ENCODE measurements around the gene TRPV2.

DNA sequence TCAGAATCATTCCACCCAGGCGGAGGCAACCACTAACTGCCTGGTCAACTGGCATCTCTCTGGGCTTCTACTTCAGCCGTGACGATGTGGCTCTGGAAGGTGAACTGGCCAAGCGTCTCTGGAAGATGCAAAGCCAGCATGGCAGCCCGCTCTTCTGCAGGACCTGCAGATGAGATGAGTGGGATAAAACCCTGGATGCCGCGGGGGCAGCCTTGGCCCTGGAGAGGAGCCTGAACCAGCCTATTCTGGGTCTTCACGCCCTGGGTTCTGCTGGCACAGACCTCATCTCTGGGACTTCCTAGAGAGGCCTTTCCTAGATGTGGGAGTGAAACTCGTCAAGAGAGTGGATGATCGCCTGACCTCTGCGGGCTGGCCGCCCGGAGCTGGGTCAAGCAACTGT, 23.9 kb upstream of the TRPV2 start:
- TF ChIP-seq POLR2AphosphoS5 (IDR thresholded peaks at IDR 0.05; ENCODE audit: low read length): no peak
- no peak for TF ChIP-seq POU2F2 (IDR thresholded peaks at IDR 0.05; ENCODE audit: borderline replicate concordance, low read depth, low read length)
- no peak for TF ChIP-seq TBL1XR1 (IDR thresholded peaks at IDR 0.05; ENCODE audit: low read depth, low read length)
- TF ChIP-seq, protein P1, sequence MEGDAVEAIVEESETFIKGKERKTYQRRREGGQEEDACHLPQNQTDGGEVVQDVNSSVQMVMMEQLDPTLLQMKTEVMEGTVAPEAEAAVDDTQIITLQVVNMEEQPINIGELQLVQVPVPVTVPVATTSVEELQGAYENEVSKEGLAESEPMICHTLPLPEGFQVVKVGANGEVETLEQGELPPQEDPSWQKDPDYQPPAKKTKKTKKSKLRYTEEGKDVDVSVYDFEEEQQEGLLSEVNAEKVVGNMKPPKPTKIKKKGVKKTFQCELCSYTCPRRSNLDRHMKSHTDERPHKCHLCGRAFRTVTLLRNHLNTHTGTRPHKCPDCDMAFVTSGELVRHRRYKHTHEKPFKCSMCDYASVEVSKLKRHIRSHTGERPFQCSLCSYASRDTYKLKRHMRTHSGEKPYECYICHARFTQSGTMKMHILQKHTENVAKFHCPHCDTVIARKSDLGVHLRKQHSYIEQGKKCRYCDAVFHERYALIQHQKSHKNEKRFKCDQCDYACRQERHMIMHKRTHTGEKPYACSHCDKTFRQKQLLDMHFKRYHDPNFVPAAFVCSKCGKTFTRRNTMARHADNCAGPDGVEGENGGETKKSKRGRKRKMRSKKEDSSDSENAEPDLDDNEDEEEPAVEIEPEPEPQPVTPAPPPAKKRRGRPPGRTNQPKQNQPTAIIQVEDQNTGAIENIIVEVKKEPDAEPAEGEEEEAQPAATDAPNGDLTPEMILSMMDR (IDR thresholded peaks at IDR 0.05 in 2 of 3, conservative IDR thresholded peaks at IDR 0.05 in 1 of 3; ENCODE audit: control insufficient read depth in 2 of 3, extremely low read depth in 1 of 3, insufficient read depth in 1 of 3, low read depth in 3 of 3, low read length in 3 of 3): no peak
- no peak for TF ChIP-seq ASH2L (IDR thresholded peaks at IDR 0.05; ENCODE audit: borderline replicate concordance, low read depth)
- TF ChIP-seq TAF1 (IDR thresholded peaks at IDR 0.05; ENCODE audit: borderline replicate concordance, low read depth, low read length): no peak

All from GM12878 (cell line).